DOHH2 (cell line): ENCODE data around the gene SLC66A2.

Experiments used
- H3F3A ChIP-seq: fragments of 200-600 bp; sonication (generic), shearing (Covaris generic); 2 replicates; pipeline ENCODE4 v1.6.0; 2016; ENCODE audit warnings: antibody characterized with exemption, mild to moderate bottlenecking; ENCODE audit not compliant: control insufficient read depth, insufficient read depth
- H3K27ac ChIP-seq: fragments of 200-600 bp; sonication (generic); 2 replicates; pipeline ENCODE4 v1.5.1; 2014; ENCODE audit warnings: low read depth, mild to moderate bottlenecking, low read length, moderate library complexity
- H3K27me3 ChIP-seq: fragments of 200-600 bp; sonication (generic); 2 replicates; pipeline ENCODE4 v1.6.1; 2014; ENCODE audit warnings: mild to moderate bottlenecking, low read length, mixed read lengths; ENCODE audit not compliant: control insufficient read depth
- H3K36me3 ChIP-seq: fragments of 200-600 bp; sonication (generic); 2 replicates; pipeline ENCODE4 v1.6.1; 2014; ENCODE audit warnings: mild to moderate bottlenecking, low read length, moderate library complexity, mixed read lengths; ENCODE audit not compliant: control insufficient read depth
- H3K4me1 ChIP-seq: fragments of 200-600 bp; sonication (generic); 2 replicates; pipeline ENCODE4 v1.6.1; 2014; ENCODE audit warnings: mild to moderate bottlenecking, low read length, mixed read lengths; ENCODE audit not compliant: control insufficient read depth
- H3K4me2 ChIP-seq: fragments of 200-600 bp; sonication (generic); 2 replicates; pipeline ENCODE4 v1.6.0; 2014; ENCODE audit warnings: mild to moderate bottlenecking, low read length, moderate library complexity
- H3K4me3 ChIP-seq: fragments of 200-600 bp; sonication (generic); 2 replicates; pipeline ENCODE4 v1.5.1; 2014; ENCODE audit warnings: mild to moderate bottlenecking, low read length, mixed read lengths
- H3K79me2 ChIP-seq: fragments of 200-600 bp; sonication (generic); 2 replicates; pipeline ENCODE4 v1.6.1; 2014; ENCODE audit warnings: mild to moderate bottlenecking, low read length, mixed read lengths; ENCODE audit not compliant: control insufficient read depth
- H3K9me2 ChIP-seq: fragments of 200-600 bp; sonication (generic); replicated peaks from 2 replicates; pipeline ENCODE4 v1.6.1; 2014; ENCODE audit warnings: mild to moderate bottlenecking, low read length, mixed read lengths; ENCODE audit not compliant: control insufficient read depth
- H3K9me3 ChIP-seq: fragments of 200-600 bp; sonication (generic); 2 replicates; pipeline ENCODE4 v1.6.1; 2014; ENCODE audit warnings: antibody characterized with exemption, low read length, mixed read lengths; ENCODE audit not compliant: control insufficient read depth, insufficient read depth
- H4K20me1 ChIP-seq: fragments of 200-600 bp; sonication (generic); 2 replicates; pipeline ENCODE4 v1.6.0; 2014; ENCODE audit warnings: low read depth, mild to moderate bottlenecking, antibody characterized with exemption, low read length, moderate library complexity; ENCODE audit not compliant: control insufficient read depth, insufficient read depth
- EZH2phosphoT487 ChIP-seq: fragments of 200-600 bp; sonication (generic); IDR thresholded peaks from 2 replicates; pipeline ENCODE4 v1.6.1; 2017; ENCODE audit warnings: borderline replicate concordance, mild to moderate bottlenecking, antibody characterized with exemption, low read length, moderate library complexity, mixed read lengths
- TF ChIP-seq, protein P1 (sequence below): fragments of 200-600 bp; sonication (generic); IDR thresholded peaks from one replicate; pipeline ENCODE4 v1.5.1; 2014; ENCODE audit warnings: antibody characterized with exemption, mild to moderate bottlenecking, low read depth, low read length; ENCODE audit not compliant: poor library complexity, severe bottlenecking

The SLC66A2 gene

GRCh38 chr18:79919089-79919488, 32.4 kb downstream of the SLC66A2 start:
- TF ChIP-seq, protein P1, sequence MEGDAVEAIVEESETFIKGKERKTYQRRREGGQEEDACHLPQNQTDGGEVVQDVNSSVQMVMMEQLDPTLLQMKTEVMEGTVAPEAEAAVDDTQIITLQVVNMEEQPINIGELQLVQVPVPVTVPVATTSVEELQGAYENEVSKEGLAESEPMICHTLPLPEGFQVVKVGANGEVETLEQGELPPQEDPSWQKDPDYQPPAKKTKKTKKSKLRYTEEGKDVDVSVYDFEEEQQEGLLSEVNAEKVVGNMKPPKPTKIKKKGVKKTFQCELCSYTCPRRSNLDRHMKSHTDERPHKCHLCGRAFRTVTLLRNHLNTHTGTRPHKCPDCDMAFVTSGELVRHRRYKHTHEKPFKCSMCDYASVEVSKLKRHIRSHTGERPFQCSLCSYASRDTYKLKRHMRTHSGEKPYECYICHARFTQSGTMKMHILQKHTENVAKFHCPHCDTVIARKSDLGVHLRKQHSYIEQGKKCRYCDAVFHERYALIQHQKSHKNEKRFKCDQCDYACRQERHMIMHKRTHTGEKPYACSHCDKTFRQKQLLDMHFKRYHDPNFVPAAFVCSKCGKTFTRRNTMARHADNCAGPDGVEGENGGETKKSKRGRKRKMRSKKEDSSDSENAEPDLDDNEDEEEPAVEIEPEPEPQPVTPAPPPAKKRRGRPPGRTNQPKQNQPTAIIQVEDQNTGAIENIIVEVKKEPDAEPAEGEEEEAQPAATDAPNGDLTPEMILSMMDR, result no peak
- TF ChIP-seq EZH2phosphoT487, result no peak
- Histone ChIP-seq H3K4me2 (no peak overlapping the region), H3K4me3 (no peak overlapping the region), H3K4me1 (no peaks in the 10 kb centered on the region), H3K27ac (no peak overlapping the region), H3F3A (no peaks in the 10 kb centered on the region), H3K36me3 (peaks cover 29% of the 10 kb centered on the region), H3K9me3 (peaks cover 6% of the 10 kb centered on the region; the same call in 1 of the 2 replicates), H4K20me1 (no peaks in the 10 kb centered on the region), H3K79me2 (no peaks in the 10 kb centered on the region; the same call in 1 of the 2 replicates), H3K9me2 (no peaks in the 10 kb centered on the region), H3K27me3 (no peaks in the 10 kb centered on the region)

DNA sequence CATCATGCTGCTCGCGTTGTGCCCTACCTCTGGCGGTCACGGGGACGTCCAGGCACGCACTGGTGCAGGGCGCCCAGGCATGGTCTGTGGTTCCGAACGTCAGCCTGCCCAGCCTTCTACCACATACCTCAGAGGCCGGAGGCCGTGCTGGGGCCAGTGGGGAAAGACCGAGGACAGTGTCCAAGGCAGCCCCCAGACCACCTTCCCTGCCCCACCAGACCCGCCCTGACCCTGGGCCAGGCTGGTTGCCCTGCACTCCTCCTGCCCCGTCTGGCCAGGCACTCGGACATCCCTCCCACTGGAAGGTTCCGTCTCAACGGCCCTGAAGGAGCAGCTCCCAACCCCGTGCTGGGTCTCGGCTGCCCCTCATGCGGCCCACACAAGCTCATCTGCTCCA, 32.8 kb downstream of the SLC66A2 start:
- Histone ChIP-seq H3K27me3 (no peaks in the 10 kb centered on the region), H4K20me1 (no peaks in the 10 kb centered on the region), H3K9me2 (no peaks in the 10 kb centered on the region), H3K4me2 (no peak overlapping the region), H3K4me1 (no peaks in the 10 kb centered on the region), H3K79me2 (no peaks in the 10 kb centered on the region; the same call in 1 of the 2 replicates), H3K27ac (no peak overlapping the region), H3K4me3 (no peak overlapping the region), H3K36me3 (peaks cover 28% of the 10 kb centered on the region), H3K9me3 (peaks cover 6% of the 10 kb centered on the region; the same call in 1 of the 2 replicates), H3F3A (no peaks in the 10 kb centered on the region)
- TF ChIP-seq EZH2phosphoT487, result no peak
- TF ChIP-seq, protein P1, result no peak

DNA sequence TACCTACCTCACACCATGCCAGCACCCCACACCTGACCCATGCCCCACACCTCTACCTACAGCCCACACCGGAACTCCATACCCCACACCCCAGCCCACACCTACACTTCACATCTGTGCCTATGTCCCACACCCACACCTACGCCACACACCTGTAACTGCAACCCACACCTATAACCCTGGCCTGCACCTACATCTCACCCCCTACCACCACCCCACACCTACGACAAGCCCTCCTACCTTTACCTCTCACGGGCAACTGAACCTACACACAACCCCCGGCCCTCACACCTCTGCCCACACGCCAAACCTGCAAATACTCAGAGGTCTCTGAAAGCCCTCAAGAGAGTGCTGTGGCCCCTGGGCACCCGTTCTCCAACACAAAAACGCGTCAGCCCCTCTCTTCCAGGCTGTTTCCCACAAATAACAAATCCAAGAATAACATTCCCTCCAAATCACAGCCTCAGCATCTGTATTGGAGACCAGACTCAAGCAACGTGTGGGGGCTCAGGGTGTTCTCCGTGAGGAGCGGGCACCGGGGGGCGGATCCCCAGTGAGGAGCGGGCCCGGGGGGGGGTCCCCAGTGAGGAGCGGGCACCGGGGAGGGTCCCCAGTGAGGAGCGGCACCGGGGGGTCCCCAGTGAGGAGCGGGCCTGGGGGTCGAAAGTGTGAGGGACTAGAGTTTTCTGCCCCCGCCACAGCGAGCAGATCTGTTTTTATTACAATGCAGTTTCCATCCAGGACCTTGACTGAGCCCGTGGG, 33.4 kb downstream of the SLC66A2 start:
- Histone ChIP-seq H3K4me2 (no peak overlapping the region), H3K4me3 (no peak overlapping the region), H3K27ac (no peak overlapping the region), H4K20me1 (no peaks in the 10 kb centered on the region), H3K27me3 (no peaks in the 10 kb centered on the region), H3K79me2 (no peaks in the 10 kb centered on the region; the same call in 1 of the 2 replicates), H3K36me3 (peaks cover 28% of the 10 kb centered on the region), H3K4me1 (no peaks in the 10 kb centered on the region), H3K9me3 (peaks cover 6% of the 10 kb centered on the region; the same call in 1 of the 2 replicates), H3F3A (no peaks in the 10 kb centered on the region), H3K9me2 (no peaks in the 10 kb centered on the region)
- TF ChIP-seq, protein P1, result no peak
- no peak for TF ChIP-seq EZH2phosphoT487
